ENCODE results near the gene YARS1.

- TF ChIP-seq, protein P1, sequence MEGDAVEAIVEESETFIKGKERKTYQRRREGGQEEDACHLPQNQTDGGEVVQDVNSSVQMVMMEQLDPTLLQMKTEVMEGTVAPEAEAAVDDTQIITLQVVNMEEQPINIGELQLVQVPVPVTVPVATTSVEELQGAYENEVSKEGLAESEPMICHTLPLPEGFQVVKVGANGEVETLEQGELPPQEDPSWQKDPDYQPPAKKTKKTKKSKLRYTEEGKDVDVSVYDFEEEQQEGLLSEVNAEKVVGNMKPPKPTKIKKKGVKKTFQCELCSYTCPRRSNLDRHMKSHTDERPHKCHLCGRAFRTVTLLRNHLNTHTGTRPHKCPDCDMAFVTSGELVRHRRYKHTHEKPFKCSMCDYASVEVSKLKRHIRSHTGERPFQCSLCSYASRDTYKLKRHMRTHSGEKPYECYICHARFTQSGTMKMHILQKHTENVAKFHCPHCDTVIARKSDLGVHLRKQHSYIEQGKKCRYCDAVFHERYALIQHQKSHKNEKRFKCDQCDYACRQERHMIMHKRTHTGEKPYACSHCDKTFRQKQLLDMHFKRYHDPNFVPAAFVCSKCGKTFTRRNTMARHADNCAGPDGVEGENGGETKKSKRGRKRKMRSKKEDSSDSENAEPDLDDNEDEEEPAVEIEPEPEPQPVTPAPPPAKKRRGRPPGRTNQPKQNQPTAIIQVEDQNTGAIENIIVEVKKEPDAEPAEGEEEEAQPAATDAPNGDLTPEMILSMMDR (IDR thresholded peaks at IDR 0.05; ENCODE audit: low read depth, low read length) = no peak
- no peak for TF ChIP-seq EZH2phosphoT487 (IDR thresholded peaks at IDR 0.05; ENCODE audit: low read depth)
Measured at GRCh38 chr1:32744071-32744425, 73.1 kb downstream of the YARS1 start.

Measured in OCI-LY3 (cell line).